Transverse colon (tissue), 4 donors: ENCODE measurements around the gene RAB3GAP2.

Source experiments
- CTCF ChIP-seq, 5 experiments: fragments of 200-600 bp in 3 of 5; fragments of 450-650 bp in 2 of 5; sonication (generic) in 3 of 5; IDR thresholded peaks; 1 replicate in 2 of 5; 2 replicates in 3 of 5; pipeline ENCODE4 v1.5.1; 2016 to 2017; ENCODE audit warnings: antibody characterized with exemption in 5 of 5, inconsistent platforms in 3 of 5, mild to moderate bottlenecking in 2 of 5, moderate library complexity in 1 of 5
- POLR2A ChIP-seq: fragments of 450-650 bp; IDR thresholded peaks from one replicate; pipeline ENCODE4 v1.6.1; 2016; ENCODE audit warnings: antibody characterized with exemption, mild to moderate bottlenecking, moderate library complexity
- POLR2AphosphoS5 ChIP-seq, 3 donors: sonication (generic); formaldehyde crosslinking; IDR thresholded peaks; one replicate each; pipeline ENCODE4 v1.6.1; 2016; ENCODE audit warnings: antibody characterized with exemption in 3 of 3

GRCh38 chr1:220227393-220227792 lies 44.9 kb downstream of the RAB3GAP2 start:
- TF ChIP-seq CTCF (IDR thresholded peaks at IDR 0.05) (no peak), POLR2A (no peak), POLR2AphosphoS5 (IDR thresholded peaks at IDR 0.05) (no peak)
